MM.1S (cell line): Measurements from ENCODE around the gene CBFA2T3.

Experiments
- CTCF ChIP-seq: fragments of 300-600 bp; sonication (generic); IDR thresholded peaks from 2 replicates; pipeline ENCODE4 v1.5.1; 2016; ENCODE audit warnings: antibody characterized with exemption, low read length, mixed read lengths
- EZH2 ChIP-seq: fragments of 300-600 bp; sonication (generic); optimal IDR thresholded peaks from 2 replicates; pipeline ENCODE3; 2017; ENCODE audit warnings: low read depth, mild to moderate bottlenecking, antibody characterized with exemption, low read length, mixed read lengths

DNA sequence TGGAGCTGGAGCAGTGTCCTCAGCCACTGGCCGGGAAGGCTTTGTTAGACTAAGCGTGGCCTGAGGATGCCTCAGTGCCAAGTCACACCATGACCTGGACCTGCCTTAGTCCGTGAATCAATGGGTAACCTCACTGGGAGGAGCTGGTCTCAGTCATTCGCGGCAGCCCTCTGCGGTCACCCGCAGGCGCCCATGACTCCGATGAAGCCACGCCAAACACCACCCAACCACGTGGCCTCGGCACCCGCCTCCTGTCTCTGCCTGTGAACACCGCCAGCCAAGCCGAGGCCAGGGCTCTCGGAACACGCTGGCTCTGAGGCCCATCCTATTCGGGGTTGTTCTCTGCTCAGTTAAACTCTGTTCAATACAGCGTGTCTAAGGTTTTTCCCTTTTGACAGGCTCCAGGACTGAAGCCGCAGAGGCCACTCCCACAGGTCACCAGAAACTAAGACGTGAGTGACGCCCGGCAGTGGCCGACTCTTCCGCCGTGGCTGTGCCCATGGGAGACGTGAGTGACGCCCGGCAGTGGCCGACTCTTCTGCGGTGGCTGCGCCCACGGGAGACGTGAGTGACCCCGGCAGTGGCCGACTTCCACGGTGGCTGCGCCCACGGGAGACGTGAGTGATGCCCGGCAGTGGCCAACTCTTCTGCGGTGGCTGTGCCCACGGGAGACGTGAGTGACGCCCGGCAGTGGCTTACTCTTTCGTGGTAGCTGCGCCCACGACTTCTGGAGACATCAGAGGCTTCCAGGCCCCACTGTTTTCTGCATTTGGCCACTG is 93.7 kb downstream of the CBFA2T3 start:
- TF ChIP-seq CTCF (no peak), EZH2 (no peak)
